ENCODE data around the gene EMP1.

- TF ChIP-seq GLIS3 (CRISPR knock-in tag; IDR thresholded peaks at IDR 0.05) (no peak), ZNF8 (CRISPR knock-in tag; IDR thresholded peaks at IDR 0.05) (no peak), ESRRG (CRISPR knock-in tag; IDR thresholded peaks at IDR 0.05) (no peak), ZFP3 (CRISPR knock-in tag; IDR thresholded peaks at IDR 0.05) (no peak), ZC3H10 (CRISPR knock-in tag; IDR thresholded peaks at IDR 0.05) (no peak), CSDC2 (CRISPR knock-in tag; IDR thresholded peaks at IDR 0.05) (no peak), ZNF70 (CRISPR knock-in tag; IDR thresholded peaks at IDR 0.05) (no peak), PATZ1 (CRISPR knock-in tag; IDR thresholded peaks at IDR 0.05; ENCODE audit: borderline replicate concordance) (no peak), TSHZ2 (CRISPR knock-in tag; IDR thresholded peaks at IDR 0.05) (no peak)
Observed at GRCh38 chr12:13167906-13168305, 28.6 kb upstream of the EMP1 start.

All from SK-N-SH treated with all-trans-retinoic acid at 6 μM for 48 hours (cell line).